NCI-H2107 treated with DMSO at 0.1 percent for 48 hours (cell line): ENCODE results near the gene TOP3B.

Source experiments
- DNase-seq: peaks from one replicate; lab custom pipeline; 2025; ENCODE audit not compliant: unreplicated experiment; lab: John Stamatoyannopoulos, UW

TOP3B gene

GRCh38 chr22:21982338-21982965 is at the start of gene TOP3B:
TSS of gene TOP3B (minus strand) at chr22:21982787. CDS start at chr22:21975709, 7,078 bp downstream.
- peak; percentile 16 for DNase-seq

GRCh38 chr22:22031183-22031945 is 48.8 kb upstream of the TOP3B start:
- no peak for DNase-seq

- DNase-seq, result peak; percentile 14
Measured at GRCh38 chr22:22030493-22031182, 48.1 kb upstream of the TOP3B start.

GRCh38 chr22:22027955-22028354 is 45.4 kb upstream of the TOP3B start:
- DNase-seq, result no peak

GRCh38 chr22:22026157-22026831 is 43.7 kb upstream of the TOP3B start:
- DNase-seq, result no peak

GRCh38 chr22:22025320-22026156 is 43.0 kb upstream of the TOP3B start:
- DNase-seq, result no peak

GRCh38 chr22:22024440-22024839 is 41.9 kb upstream of the TOP3B start:
- no peak for DNase-seq

GRCh38 chr22:22023581-22024137 is 41.1 kb upstream of the TOP3B start:
- DNase-seq, result no peak

GRCh38 chr22:22022947-22023534 is 40.5 kb upstream of the TOP3B start:
- DNase-seq, result no peak

GRCh38 chr22:22022255-22022840 is 39.8 kb upstream of the TOP3B start:
- DNase-seq, result no peak

- no peak for DNase-seq
Measured at GRCh38 chr22:22021162-22021750, 38.7 kb upstream of the TOP3B start.

GRCh38 chr22:22020425-22020852 is 37.9 kb upstream of the TOP3B start:
- DNase-seq, result no peak

GRCh38 chr22:22019659-22020424 is 37.3 kb upstream of the TOP3B start:
- no peak for DNase-seq

- no peak for DNase-seq
Measured at GRCh38 chr22:22018825-22019658, 36.5 kb upstream of the TOP3B start.

- DNase-seq, result no peak
Measured at GRCh38 chr22:22015631-22016030, 33.0 kb upstream of the TOP3B start.

GRCh38 chr22:22014285-22014659 is 31.7 kb upstream of the TOP3B start:
- no peak for DNase-seq

- no peak for DNase-seq
Measured at GRCh38 chr22:22013559-22014284, 31.1 kb upstream of the TOP3B start.
